DLD1 (cell line): ENCODE results near the gene LHX4.

ENCODE experiments used
- in situ Hi-C: cut with HindIII; loops from 2 replicates; pipeline ENCODE4 v1.10.0; 2017; ENCODE audit warnings: low sequenced_read_pairs

The LHX4 gene

GRCh38 chr1:180241716-180242544 is 11.9 kb downstream of the LHX4 start:
- in situ Hi-C loops: no loop called here

- in situ Hi-C loops: no loop called here
These were observed 13.6 kb downstream of the LHX4 start for GRCh38 chr1:180243517-180244221.

- in situ Hi-C loops: no loop called here
These were observed 14.8 kb downstream of the LHX4 start for GRCh38 chr1:180244840-180245239.

- in situ Hi-C loops: no loop called here
These were observed 16.5 kb downstream of the LHX4 start for GRCh38 chr1:180246579-180246978.

GRCh38 chr1:180247061-180247460 is 17.0 kb downstream of the LHX4 start:
- in situ Hi-C loops: no loop called here

DNA sequence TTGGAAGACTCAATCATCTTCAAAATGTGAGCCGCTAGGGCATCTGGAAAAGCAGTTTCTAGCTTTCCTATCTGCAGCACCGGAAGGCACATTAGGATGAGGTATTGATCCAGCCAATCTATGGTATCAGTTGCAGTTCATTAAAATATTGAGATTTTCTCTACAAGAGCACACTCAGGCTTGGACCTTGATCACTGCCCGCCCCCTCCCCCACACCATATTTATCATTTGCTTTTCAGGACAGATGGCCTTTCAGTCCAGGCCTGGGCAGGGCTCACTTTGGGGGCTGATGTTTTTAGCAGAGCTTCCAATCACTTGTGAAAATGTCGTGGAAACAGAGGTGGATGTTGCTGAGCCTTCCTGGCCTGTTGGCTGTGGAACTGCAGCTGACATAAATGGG is 17.5 kb downstream of the LHX4 start:
- in situ Hi-C loops: no loop called here

DNA sequence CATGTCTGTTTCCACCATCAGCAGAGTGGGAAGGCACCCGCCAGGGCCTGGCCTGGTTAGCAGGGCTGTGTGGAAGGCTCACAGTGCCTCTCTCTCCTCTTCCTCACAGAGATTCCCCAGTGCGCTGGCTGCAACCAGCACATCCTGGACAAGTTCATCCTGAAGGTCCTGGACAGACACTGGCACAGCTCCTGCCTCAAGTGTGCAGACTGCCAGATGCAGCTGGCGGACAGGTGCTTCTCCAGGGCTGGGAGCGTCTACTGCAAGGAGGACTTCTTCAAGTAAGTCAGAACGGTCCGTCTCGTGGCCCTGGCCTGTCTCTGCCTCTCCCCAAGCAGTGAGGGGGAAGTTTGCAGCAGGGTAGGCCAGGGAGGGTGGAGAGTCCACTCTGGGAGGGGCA is 18.1 kb downstream of the LHX4 start:
- in situ Hi-C loops: no loop called here

DNA sequence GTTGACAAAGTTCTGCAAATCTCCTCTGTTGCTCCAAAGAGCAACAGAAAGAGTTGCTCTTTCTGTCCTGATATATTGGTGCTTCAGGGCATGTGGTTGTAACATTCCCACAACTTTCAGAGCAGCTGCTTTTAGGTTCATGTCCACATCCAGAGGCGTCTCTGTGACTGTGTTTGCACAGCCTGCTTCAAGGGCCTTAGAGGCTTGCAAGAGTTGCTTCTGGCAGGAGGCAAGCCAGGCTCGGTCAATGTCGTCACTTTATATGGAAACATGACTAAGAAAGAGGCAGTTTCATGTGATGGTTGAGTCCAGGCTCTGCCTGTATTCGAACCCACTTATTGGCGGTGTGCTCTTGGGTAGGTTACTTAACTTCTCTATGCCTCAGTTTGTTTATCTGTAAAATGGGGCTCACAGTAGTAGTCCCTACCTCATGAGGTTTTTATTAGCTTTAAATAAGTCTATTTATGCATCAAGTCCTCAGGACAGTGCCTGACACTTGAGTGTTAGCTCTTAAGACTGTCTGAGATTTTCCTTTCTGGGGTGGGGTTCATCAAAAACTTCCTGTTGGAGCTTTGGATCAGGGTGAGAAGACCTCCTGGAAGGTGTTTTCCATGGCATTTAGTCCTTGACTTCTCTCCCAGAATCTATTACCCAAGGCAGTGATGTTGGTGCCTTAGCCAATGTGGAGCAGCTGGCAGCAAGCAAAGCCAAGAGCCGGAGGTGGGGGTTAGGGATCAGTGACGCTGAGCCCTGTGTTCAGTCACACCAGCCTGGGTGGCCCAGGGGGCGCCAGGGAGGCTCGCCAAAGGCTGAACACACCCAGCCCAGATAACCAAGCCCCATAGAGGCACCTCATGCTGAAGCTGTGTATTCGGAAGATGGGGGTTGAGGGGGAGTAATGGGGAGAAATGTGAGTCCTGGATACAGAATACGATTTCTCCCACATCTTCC is 18.9 kb downstream of the LHX4 start:
- in situ Hi-C loops: no loop called here

GRCh38 chr1:180249725-180250498 is 19.8 kb downstream of the LHX4 start:
- in situ Hi-C loops: no loop called here

GRCh38 chr1:180250499-180250770 is 20.4 kb downstream of the LHX4 start:
- in situ Hi-C loops: no loop called here

- in situ Hi-C loops: no loop called here
These were observed 20.9 kb downstream of the LHX4 start for GRCh38 chr1:180250883-180251509.

GRCh38 chr1:180251526-180252305 is 21.7 kb downstream of the LHX4 start:
- in situ Hi-C loops: no loop called here

GRCh38 chr1:180252638-180253536 is 22.8 kb downstream of the LHX4 start:
- in situ Hi-C loops: no loop called here

DNA sequence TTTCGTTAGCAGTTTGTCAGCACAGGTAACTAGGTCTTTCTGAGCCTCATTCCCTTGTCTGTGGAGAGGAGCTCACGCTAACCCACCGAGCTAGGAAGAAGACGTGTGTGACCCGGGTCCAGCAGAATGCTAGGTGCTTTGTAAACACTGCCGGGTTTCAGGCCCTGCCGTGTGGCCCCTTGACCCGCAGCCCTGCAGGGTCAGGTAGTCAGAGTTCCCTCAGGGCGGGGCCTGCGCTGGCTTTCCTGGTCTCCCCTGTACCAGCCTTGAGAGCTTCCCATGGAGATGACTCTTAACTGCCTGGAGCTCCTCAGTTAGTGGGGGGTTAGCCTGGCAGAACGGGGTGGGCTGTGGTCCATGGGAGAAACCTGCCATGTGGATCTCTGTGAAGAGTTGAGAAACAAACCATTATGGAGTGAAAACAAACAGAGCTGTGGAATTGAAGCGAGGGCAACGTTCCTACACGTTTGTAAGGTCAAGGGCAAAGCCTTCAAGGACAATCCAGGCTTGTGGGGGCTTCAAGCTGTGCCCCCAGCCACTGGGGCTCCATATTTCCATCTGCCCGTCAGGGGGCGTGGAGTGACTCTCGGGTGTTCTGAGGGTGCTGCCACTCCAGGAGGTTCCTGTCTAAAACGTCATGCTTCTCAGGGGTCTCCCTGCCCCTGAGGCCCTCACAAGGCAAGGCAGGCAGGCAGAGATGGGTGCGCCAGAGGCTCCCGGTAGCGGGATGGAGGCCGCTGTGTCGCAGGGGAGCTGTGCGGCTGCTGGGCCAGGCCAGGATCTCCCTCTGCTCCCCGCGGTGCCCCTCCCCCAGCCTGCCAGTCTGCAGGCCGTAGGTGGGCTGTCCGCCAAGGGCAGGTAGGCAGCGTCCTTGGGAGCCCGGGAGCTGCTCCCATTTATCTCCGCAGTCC is 23.8 kb downstream of the LHX4 start:
- in situ Hi-C loops: no loop called here

- in situ Hi-C loops: no loop called here
These were observed 24.4 kb downstream of the LHX4 start for GRCh38 chr1:180254496-180254819.

- in situ Hi-C loops: no loop called here
These were observed 24.8 kb downstream of the LHX4 start for GRCh38 chr1:180254854-180255253.

DNA sequence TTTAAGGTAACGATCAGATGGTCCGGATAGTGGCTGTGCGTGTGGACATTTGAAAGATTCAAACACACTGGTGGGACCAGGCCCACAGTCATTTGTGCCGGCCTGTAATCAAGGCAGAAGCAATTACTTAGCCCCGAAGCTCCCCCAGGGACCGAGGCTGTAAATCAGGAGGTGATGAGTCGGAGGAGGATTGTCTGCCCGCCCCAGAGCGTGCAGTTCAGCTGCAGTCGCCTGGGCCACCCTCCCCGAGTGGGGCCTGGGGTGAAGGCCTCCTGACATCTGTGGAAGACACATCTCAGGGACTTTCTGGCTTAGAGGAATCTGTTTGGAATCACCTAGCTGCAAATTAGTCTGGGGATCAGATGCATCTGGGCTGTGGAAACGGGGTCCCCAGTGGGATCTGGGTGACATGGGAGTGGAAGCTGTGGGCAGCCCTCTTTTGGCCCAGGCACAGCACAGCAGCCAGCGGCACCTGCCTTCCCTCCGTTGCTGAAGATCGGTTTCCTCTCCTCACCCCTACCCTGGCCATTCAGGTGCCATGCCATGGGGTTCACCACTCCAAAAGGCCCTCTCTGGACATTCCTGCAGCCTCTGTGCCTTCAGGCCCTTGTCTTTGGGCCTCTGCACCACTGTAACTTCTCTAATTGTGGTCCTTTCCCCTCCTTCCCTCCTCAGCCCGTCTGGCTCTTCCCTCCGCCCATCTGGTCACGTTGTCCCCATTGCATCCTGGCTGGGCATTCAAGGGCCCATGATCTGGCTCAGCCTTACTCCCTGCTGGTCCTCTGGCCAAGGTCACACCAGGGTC is 25.7 kb downstream of the LHX4 start:
- in situ Hi-C loops: no loop called here
